Measurements from ENCODE around the gene RECQL5. TPM values are rescaled to one million over a fixed set of nuclear protein-coding genes. Genes with fewer than 3 reads are reported as not detected.
"Not testable (repeated sequence)": the region's sequence is repeated elsewhere in the genome, so short reads cannot be mapped to it uniquely, and the experiment has no call there.

The RECQL5 gene
- total and polyA plus RNA-seq, 2 donors (not counting 1 experiment from before 2014, with no cell fraction given) = 58.5 to 70.5 TPM

- intact Hi-C loops (cut with micrococcal nuclease) = no loop called here
- DNase-seq = no peak
- no peaks in the 10 kb centered on the region for H3K27me3 ChIP-seq (replicated peaks in 1 of 4; ENCODE audit: control extremely low read depth in 1 of 4, control insufficient read depth in 3 of 4, insufficient read depth in 4 of 4, low read length in 3 of 4)
- no peaks in the 10 kb centered on the region for H3K79me2 ChIP-seq (ENCODE audit: control insufficient read depth, insufficient read depth, low read length)
- no peaks in the 10 kb centered on the region for H4K20me1 ChIP-seq (ENCODE audit: control insufficient read depth, insufficient read depth, low read length, poor library complexity, severe bottlenecking)
- POLR2A ChIA-PET = no interaction called here
- CTCF ChIA-PET = interaction anchor here (0.6 to 19.7 kb wide), 3 partner anchors 15 to 109 kb away, joined by 3 to 389 read pairs (median 7); no protein-coding TSS in a partner anchor
- H3K9me3 ChIP-seq (ENCODE audit: control extremely low read depth in 1 of 3, control insufficient read depth in 2 of 3, insufficient read depth in 1 of 3, low read length in 2 of 3) = no peaks in the 10 kb centered on the region
- H3K9me3 Mint-ChIP-seq (ENCODE audit: insufficient read depth) = no peaks in the 10 kb centered on the region
- no peak overlapping the region for H2AFZ ChIP-seq (ENCODE audit: insufficient read depth, low read depth, low read length, poor library complexity, severe bottlenecking)
- peaks cover 2% of the 10 kb centered on the region for H3K4me1 Mint-ChIP-seq
- no peak overlapping the region for H3K27ac ChIP-seq (ENCODE audit: low read length in 2 of 2)
- no peak overlapping the region for H3K27ac Mint-ChIP-seq
- no peak overlapping the region for H3K9ac ChIP-seq (ENCODE audit: low read length)
- H3K4me3 Mint-ChIP-seq = no peak overlapping the region
- ATAC-seq (ENCODE audit: low read depth) = no peak
- WGBS (ENCODE audit: insufficient coverage) = over 99% methylated on average over 13 of the region's 13 CpGs
- no peak for TF ChIP-seq EZH2 (IDR thresholded peaks at IDR 0.05; ENCODE audit: borderline replicate concordance, insufficient read depth, low read depth, low read length, poor library complexity, severe bottlenecking)
- H3K4me1 ChIP-seq (ENCODE audit: control insufficient read depth in 2 of 2, insufficient read depth in 2 of 2, low read length in 2 of 2) = peaks cover 0 to 4% of the 10 kb centered on the region in 2 donors
- no peak overlapping the region for H3K4me3 ChIP-seq (ENCODE audit: control extremely low read depth in 1 of 5, extremely low read depth in 1 of 5, insufficient read depth in 1 of 5, low read depth in 2 of 5, low read length in 4 of 5)
- H3K4me2 ChIP-seq (replicated peaks; ENCODE audit: low read depth, low read length, poor library complexity, severe bottlenecking) = no peak overlapping the region
- no peaks in the 10 kb centered on the region for H3K27me3 Mint-ChIP-seq
- peaks cover 2 to 15% of the 10 kb centered on the region in 2 experiments for H3K36me3 ChIP-seq (replicated peaks in 1 of 2; ENCODE audit: control extremely low read depth in 1 of 2, control insufficient read depth in 1 of 2, extremely low read depth in 1 of 2, insufficient read depth in 2 of 2, low read length in 1 of 2)
Observed at GRCh38 chr17:75638893-75639292, 28.1 kb downstream of the RECQL5 start.

DNA sequence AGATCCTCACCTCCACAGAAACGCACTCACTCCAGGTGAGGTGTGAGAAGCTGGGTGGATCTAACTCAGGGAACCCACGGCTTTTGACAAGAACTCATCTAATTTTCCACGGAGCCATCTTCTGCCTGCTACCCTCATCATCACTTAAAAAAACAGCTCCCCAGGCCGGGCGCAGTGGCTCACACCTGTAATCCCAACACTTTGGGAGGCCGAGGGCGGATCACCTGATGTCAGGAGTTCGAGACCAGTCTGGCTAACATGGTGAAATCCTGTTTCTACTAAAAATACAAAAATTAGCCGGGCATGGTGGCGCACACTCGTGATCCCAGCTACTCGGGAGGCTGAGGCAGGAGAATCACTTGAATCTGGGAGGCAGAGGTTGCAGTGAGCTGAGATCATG lies 28.9 kb downstream of the RECQL5 start:
- H3K9me3 Mint-ChIP-seq (ENCODE audit: insufficient read depth); H3K27ac Mint-ChIP-seq; H3K36me3 ChIP-seq (replicated peaks in 1 of 2; ENCODE audit: control extremely low read depth in 1 of 2, control insufficient read depth in 1 of 2, extremely low read depth in 1 of 2, insufficient read depth in 2 of 2, low read length in 1 of 2); H3K79me2 ChIP-seq (ENCODE audit: control insufficient read depth, insufficient read depth, low read length); H3K4me1 Mint-ChIP-seq; H3K4me3 Mint-ChIP-seq; DNase-seq; ATAC-seq (ENCODE audit: low read depth); H3K27me3 Mint-ChIP-seq; H4K20me1 ChIP-seq (ENCODE audit: control insufficient read depth, insufficient read depth, low read length, poor library complexity, severe bottlenecking); H3K4me2 ChIP-seq (replicated peaks; ENCODE audit: low read depth, low read length, poor library complexity, severe bottlenecking); H3K4me3 ChIP-seq (ENCODE audit: control extremely low read depth in 1 of 5, extremely low read depth in 1 of 5, insufficient read depth in 1 of 5, low read depth in 2 of 5, low read length in 4 of 5); POLR2A ChIA-PET; H3K9ac ChIP-seq (ENCODE audit: low read length); H2AFZ ChIP-seq (ENCODE audit: insufficient read depth, low read depth, low read length, poor library complexity, severe bottlenecking); intact Hi-C loops (cut with micrococcal nuclease); H3K27ac ChIP-seq (ENCODE audit: low read length in 2 of 2); H3K9me3 ChIP-seq (ENCODE audit: control extremely low read depth in 1 of 3, control insufficient read depth in 2 of 3, insufficient read depth in 1 of 3, low read length in 2 of 3); H3K27me3 ChIP-seq (replicated peaks in 1 of 4; ENCODE audit: control extremely low read depth in 1 of 4, control insufficient read depth in 3 of 4, insufficient read depth in 4 of 4, low read length in 3 of 4): not testable (repeated sequence)
- 100% methylated on average over 10 of the region's 12 CpGs for WGBS (ENCODE audit: insufficient coverage)
- CTCF ChIA-PET = interaction anchor here (2.8 to 19.7 kb wide), 2 partner anchors 16 to 110 kb away, joined by 7 to 389 read pairs; no protein-coding TSS in a partner anchor
- peaks cover 7 to 13% of the 10 kb centered on the region in 2 donors for H3K4me1 ChIP-seq (ENCODE audit: control insufficient read depth in 2 of 2, insufficient read depth in 2 of 2, low read length in 2 of 2)
